WI38 (cell line): ENCODE results near the gene DENND1B.
"Not testable (repeated sequence)": the region's sequence is repeated elsewhere in the genome, so short reads cannot be mapped to it uniquely, and the experiment has no call there.

Source experiments
- H3K4me3 ChIP-seq: 2 replicates; pipeline ENCODE4 v1.5.1; 2011; ENCODE audit warnings: low read depth, mild to moderate bottlenecking, control low read depth, low read length
- CTCF ChIP-seq: IDR thresholded peaks from 2 replicates; pipeline ENCODE4 v1.5.1; 2012; ENCODE audit warnings: low read depth, mild to moderate bottlenecking, control low read depth, low read length

The DENND1B gene

GRCh38 chr1:197763307-197763706 lies 12.0 kb downstream of the DENND1B start:
- no peak overlapping the region for H3K4me3 ChIP-seq
- TF ChIP-seq CTCF, result no peak

- no peak overlapping the region for H3K4me3 ChIP-seq
- no peak for TF ChIP-seq CTCF
Measured at GRCh38 chr1:197761654-197762053, 13.6 kb downstream of the DENND1B start.

GRCh38 chr1:197755553-197755952 lies 19.7 kb downstream of the DENND1B start:
- H3K4me3 ChIP-seq, result not testable (repeated sequence)

DNA sequence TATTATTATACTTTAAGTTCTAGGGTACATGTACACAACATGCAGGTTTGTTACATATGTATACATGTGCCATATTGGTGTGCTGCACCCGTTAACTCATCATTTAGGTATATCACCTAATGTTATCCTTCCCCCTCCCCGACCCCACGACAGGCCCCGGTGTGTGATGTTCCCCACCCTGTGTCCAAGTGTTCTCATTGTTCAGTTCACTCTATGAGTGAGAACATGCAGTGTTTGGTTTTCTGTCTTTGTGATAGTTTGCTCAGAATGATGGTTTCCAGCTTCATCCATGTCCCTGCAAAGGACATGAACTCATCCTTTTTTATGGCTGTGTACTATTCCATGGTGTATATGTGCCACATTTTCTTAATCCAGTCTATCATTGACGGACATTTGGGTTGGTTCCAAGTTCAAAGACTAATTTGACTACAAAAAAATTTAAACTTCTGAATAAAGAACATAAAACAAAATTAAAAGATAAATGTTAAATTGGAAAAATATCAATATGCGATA lies 22.6 kb downstream of the DENND1B start:
- not testable (repeated sequence) for H3K4me3 ChIP-seq

DNA sequence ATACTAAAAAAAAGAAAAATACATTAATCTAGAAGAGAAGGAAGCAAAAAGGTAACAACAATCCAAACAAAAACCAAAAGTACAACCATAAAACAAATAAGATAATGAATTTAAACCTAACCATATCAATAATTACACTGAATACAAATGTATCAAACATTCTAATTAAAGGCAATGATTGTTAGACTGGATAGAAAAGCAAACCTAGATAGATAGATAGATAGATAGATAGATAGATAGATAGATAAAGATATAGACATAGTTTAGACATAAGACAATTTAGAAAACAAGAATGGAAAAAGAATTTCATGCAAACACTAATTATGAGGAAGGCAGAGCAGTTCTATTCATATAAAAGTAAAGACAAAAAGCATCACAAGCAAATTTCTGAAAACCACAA lies 24.9 kb downstream of the DENND1B start:
- TF ChIP-seq CTCF, result no peak
- H3K4me3 ChIP-seq, result no peak overlapping the region

DNA sequence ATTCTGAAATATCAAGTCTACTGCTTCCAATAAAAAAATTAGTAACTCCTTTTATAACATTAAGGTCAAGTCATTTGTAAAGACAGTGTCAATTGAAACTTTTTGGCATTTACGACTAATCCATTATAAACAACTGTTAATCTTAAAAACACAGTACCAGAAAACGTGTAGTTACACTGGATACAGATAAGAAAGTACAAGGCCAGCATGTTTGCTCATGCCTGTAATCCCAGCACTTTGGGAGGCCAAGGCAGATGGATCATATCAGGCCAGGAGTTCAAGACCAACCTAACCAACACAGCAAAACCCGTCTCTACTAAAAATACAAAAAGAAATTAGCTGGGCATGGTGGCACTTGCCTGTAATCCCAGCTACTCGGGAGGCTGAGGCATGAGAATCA lies 29.4 kb downstream of the DENND1B start:
- TF ChIP-seq CTCF, result no peak
- no peak overlapping the region for H3K4me3 ChIP-seq

- H3K4me3 ChIP-seq, result no peak overlapping the region
- TF ChIP-seq CTCF, result no peak
Measured at GRCh38 chr1:197744979-197745378, 30.3 kb downstream of the DENND1B start.

GRCh38 chr1:197743578-197743977 lies 31.7 kb downstream of the DENND1B start:
- H3K4me3 ChIP-seq, result no peak overlapping the region
- TF ChIP-seq CTCF, result no peak
